ENCODE results near the gene CST9L.

- no peak for TF ChIP-seq TAF1 (IDR thresholded peaks at IDR 0.05; ENCODE audit: borderline replicate concordance, insufficient read depth, low read length)
- TF ChIP-seq POLR2AphosphoS5 (IDR thresholded peaks at IDR 0.05; ENCODE audit: low read depth, low read length): no peak
- TF ChIP-seq, protein P1, sequence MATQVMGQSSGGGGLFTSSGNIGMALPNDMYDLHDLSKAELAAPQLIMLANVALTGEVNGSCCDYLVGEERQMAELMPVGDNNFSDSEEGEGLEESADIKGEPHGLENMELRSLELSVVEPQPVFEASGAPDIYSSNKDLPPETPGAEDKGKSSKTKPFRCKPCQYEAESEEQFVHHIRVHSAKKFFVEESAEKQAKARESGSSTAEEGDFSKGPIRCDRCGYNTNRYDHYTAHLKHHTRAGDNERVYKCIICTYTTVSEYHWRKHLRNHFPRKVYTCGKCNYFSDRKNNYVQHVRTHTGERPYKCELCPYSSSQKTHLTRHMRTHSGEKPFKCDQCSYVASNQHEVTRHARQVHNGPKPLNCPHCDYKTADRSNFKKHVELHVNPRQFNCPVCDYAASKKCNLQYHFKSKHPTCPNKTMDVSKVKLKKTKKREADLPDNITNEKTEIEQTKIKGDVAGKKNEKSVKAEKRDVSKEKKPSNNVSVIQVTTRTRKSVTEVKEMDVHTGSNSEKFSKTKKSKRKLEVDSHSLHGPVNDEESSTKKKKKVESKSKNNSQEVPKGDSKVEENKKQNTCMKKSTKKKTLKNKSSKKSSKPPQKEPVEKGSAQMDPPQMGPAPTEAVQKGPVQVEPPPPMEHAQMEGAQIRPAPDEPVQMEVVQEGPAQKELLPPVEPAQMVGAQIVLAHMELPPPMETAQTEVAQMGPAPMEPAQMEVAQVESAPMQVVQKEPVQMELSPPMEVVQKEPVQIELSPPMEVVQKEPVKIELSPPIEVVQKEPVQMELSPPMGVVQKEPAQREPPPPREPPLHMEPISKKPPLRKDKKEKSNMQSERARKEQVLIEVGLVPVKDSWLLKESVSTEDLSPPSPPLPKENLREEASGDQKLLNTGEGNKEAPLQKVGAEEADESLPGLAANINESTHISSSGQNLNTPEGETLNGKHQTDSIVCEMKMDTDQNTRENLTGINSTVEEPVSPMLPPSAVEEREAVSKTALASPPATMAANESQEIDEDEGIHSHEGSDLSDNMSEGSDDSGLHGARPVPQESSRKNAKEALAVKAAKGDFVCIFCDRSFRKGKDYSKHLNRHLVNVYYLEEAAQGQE (IDR thresholded peaks at IDR 0.05; ENCODE audit: insufficient read depth in 1 of 2, low read depth in 2 of 2, low read length in 2 of 2): no peak
- no peak for TF ChIP-seq SIN3A (IDR thresholded peaks at IDR 0.05; ENCODE audit: borderline replicate concordance, insufficient read depth, low read length)
Observed at GRCh38 chr20:23526850-23527249, 41.4 kb downstream of the CST9L start.
